Activated naive CD8-positive, alpha-beta T cell treated with anti-CD3 and anti-CD28 coated beads, Interleukin-2, amount 50 U/mL, for 24 hours (primary cell): Measurements from ENCODE around the gene TRAF3IP1.
"Not testable (repeated sequence)": the region's sequence is repeated elsewhere in the genome, so short reads cannot be mapped to it uniquely, and the experiment has no call there.

Source experiments
- ATAC-seq: fragments of 150-1000 bp; cut with Tn5 transposase; one replicate; pipeline ENCODE4 v1.10.0; 2021
- DNase-seq: peaks from one replicate; pipeline ENCODE4 v3.0.0; 2021
- H3K27ac Mint-ChIP-seq: one replicate; pipeline ENCODE4 v1.8.0; 2021; ENCODE audit warnings: mild to moderate bottlenecking, mixed read lengths
- H3K27me3 Mint-ChIP-seq: one replicate; pipeline ENCODE4 v1.8.0; 2021; ENCODE audit warnings: mixed read lengths
- H3K36me3 Mint-ChIP-seq: one replicate; pipeline ENCODE4 v1.8.0; 2021; ENCODE audit warnings: low read depth, mixed read lengths
- H3K4me1 Mint-ChIP-seq: one replicate; pipeline ENCODE4 v1.8.0; 2021; ENCODE audit warnings: mixed read lengths
- H3K4me3 Mint-ChIP-seq: one replicate; pipeline ENCODE4 v1.8.0; 2021; ENCODE audit warnings: mild to moderate bottlenecking, moderate library complexity, mixed read lengths
- H3K9me3 Mint-ChIP-seq: one replicate; pipeline ENCODE4 v1.8.0; 2021; ENCODE audit warnings: mixed read lengths

TRAF3IP1 gene, protein sequence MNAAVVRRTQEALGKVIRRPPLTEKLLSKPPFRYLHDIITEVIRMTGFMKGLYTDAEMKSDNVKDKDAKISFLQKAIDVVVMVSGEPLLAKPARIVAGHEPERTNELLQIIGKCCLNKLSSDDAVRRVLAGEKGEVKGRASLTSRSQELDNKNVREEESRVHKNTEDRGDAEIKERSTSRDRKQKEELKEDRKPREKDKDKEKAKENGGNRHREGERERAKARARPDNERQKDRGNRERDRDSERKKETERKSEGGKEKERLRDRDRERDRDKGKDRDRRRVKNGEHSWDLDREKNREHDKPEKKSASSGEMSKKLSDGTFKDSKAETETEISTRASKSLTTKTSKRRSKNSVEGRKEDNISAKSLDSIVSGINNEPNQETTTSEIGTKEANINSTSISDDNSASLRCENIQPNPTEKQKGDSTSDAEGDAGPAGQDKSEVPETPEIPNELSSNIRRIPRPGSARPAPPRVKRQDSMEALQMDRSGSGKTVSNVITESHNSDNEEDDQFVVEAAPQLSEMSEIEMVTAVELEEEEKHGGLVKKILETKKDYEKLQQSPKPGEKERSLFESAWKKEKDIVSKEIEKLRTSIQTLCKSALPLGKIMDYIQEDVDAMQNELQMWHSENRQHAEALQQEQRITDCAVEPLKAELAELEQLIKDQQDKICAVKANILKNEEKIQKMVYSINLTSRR

DNA sequence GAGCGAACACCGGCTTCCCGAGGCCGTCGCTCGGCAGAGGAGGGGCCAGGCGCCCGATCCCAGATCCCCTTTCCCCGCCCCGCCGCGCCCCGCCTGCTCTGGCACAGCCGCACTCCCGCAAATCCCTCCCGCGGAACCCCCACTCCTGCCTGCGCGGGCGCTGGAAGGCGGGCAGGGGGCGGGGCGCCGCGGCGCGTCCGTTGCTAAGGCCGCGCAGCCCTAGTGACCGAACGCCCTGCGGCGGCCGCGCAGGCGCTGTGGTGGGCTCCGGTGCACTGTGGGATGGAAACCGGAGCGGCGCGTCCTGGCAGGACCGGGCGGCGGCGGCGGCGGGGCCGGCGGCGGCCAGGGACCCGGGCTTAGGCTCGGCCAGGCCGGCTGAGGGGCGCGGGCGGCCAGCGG is at the start of gene TRAF3IP1:
Gene TRAF3IP1 (plus strand): TSS at position 273 of the 402 bp plus-strand sequence. CDS start 145 bp downstream, outside the sequence.
- no peak within 1 kb of the TSS for H3K27ac Mint-ChIP-seq
- no peaks in the 10 kb centered on the region for H3K9me3 Mint-ChIP-seq

GRCh38 chr2:238270606-238271005 is 49.7 kb upstream of the TRAF3IP1 start:
- peaks cover 18% of the 10 kb centered on the region for H3K36me3 Mint-ChIP-seq
- no peaks in the 10 kb centered on the region for H3K9me3 Mint-ChIP-seq
- H3K27ac Mint-ChIP-seq, result no peak overlapping the region
- DNase-seq (no peak), ATAC-seq (no peak)
- H3K27me3 Mint-ChIP-seq, result no peaks in the 10 kb centered on the region
- H3K4me3 Mint-ChIP-seq, result no peak overlapping the region
- H3K4me1 Mint-ChIP-seq, result no peaks in the 10 kb centered on the region

More for the DNA sequence above, at the start of gene TRAF3IP1:
- peak within 1 kb of the TSS; percentile 77 for H3K4me3 Mint-ChIP-seq
- peaks cover 10% of the 10 kb centered on the region for H3K4me1 Mint-ChIP-seq
- DNase-seq (peak; percentile 88), ATAC-seq (peak; percentile 97)
- H3K27me3 Mint-ChIP-seq, result no peaks in the 10 kb centered on the region
- no peaks in the 10 kb centered on the region for H3K36me3 Mint-ChIP-seq

DNA sequence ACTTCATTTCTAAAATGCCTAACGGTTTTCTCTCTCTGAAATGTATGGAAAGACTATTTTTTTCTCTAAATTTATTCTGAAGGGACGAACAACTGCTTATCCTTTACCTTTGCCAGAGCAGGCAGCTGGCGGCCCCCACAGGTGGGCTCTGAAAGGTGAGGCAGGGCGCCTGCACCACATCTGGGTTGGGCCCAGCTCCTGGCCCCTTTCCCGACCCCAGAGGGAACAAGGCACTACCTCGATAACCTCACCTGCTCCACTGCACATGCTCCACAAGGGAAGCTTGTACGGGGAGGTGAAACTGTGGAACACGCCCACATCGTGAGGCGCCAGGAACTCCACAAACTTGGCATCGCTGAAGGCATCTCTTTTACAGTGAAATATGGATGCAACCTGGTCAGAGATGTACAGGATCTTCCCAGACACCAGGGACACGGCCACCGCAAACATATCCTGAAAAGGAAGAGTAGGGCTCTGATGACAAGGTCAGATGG is 49.2 kb upstream of the TRAF3IP1 start:
- no peak for ATAC-seq
- DNase-seq, result no peak
- Mint-ChIP-seq H3K36me3 (peaks cover 19% of the 10 kb centered on the region), H3K4me3 (no peak overlapping the region), H3K27me3 (no peaks in the 10 kb centered on the region), H3K4me1 (no peaks in the 10 kb centered on the region), H3K9me3 (no peaks in the 10 kb centered on the region), H3K27ac (no peak overlapping the region)

GRCh38 chr2:238271686-238272085 is 48.6 kb upstream of the TRAF3IP1 start:
- H3K4me3 Mint-ChIP-seq, H3K27ac Mint-ChIP-seq, H3K27me3 Mint-ChIP-seq, DNase-seq, H3K4me1 Mint-ChIP-seq, H3K9me3 Mint-ChIP-seq, ATAC-seq: not testable (repeated sequence)
- peaks cover 25% of the 10 kb centered on the region for H3K36me3 Mint-ChIP-seq

GRCh38 chr2:238272156-238272555 is 48.2 kb upstream of the TRAF3IP1 start:
- H3K36me3 Mint-ChIP-seq, result peaks cover 26% of the 10 kb centered on the region
- no peaks in the 10 kb centered on the region for H3K4me1 Mint-ChIP-seq
- no peak overlapping the region for H3K27ac Mint-ChIP-seq
- no peak overlapping the region for H3K4me3 Mint-ChIP-seq
- no peaks in the 10 kb centered on the region for H3K9me3 Mint-ChIP-seq
- H3K27me3 Mint-ChIP-seq, result no peaks in the 10 kb centered on the region
- ATAC-seq, result no peak
- DNase-seq, result no peak

DNA sequence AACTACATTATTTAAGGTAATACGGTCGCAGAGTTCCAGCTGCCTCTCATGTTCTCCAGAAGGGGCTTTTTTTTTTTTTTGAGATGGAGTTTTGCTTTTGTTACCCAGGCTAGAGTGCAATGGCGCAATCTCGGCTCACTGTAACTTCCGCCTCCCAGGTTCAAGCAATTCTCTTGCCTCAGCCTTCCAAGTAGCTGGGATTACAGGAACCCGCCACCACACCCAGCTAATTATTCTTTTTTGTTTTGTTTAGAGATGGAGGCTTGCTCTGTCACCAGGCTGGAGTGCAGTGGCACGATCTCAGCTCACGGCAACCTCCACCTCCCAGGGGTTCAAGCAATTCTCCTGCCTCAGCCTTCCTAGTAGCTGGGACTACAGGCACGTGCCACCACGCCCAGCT is 46.9 kb upstream of the TRAF3IP1 start:
- H3K9me3 Mint-ChIP-seq, DNase-seq, H3K4me1 Mint-ChIP-seq, H3K27ac Mint-ChIP-seq, ATAC-seq, H3K27me3 Mint-ChIP-seq, H3K4me3 Mint-ChIP-seq: not testable (repeated sequence)
- peaks cover 26% of the 10 kb centered on the region for H3K36me3 Mint-ChIP-seq

- peaks cover 26% of the 10 kb centered on the region for H3K36me3 Mint-ChIP-seq
- no peaks in the 10 kb centered on the region for H3K4me1 Mint-ChIP-seq
- DNase-seq, result no peak
- H3K27me3 Mint-ChIP-seq, result no peaks in the 10 kb centered on the region
- no peak overlapping the region for H3K27ac Mint-ChIP-seq
- no peak for ATAC-seq
- no peak overlapping the region for H3K4me3 Mint-ChIP-seq
- H3K9me3 Mint-ChIP-seq, result no peaks in the 10 kb centered on the region
Observed at GRCh38 chr2:238274152-238274865, 46.0 kb upstream of the TRAF3IP1 start.

DNA sequence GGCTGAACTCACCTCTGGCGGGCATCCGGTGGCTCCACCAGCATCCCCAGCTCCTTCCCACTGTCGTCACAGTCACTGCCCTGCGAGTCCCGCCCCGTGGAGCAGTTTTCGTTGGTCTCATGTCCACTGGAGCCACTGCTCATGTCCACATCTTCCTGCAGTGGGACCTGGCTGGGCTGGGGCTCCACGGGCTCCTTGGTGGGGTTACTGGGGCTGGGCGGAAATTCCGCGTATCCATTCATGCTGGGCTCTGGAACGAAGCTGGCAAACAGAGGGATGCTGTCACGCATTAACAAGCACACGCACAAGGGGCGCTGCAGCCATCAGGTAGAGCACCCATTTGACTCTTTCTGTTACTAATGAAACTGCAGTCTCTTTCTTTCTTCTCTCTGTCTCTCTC is 42.6 kb upstream of the TRAF3IP1 start:
- no peaks in the 10 kb centered on the region for H3K27me3 Mint-ChIP-seq
- no peak overlapping the region for H3K4me3 Mint-ChIP-seq
- no peaks in the 10 kb centered on the region for H3K9me3 Mint-ChIP-seq
- H3K27ac Mint-ChIP-seq, result no peak overlapping the region
- H3K36me3 Mint-ChIP-seq, result peaks cover 19% of the 10 kb centered on the region
- H3K4me1 Mint-ChIP-seq, result peaks cover 11% of the 10 kb centered on the region
- ATAC-seq (no peak), DNase-seq (no peak)

- Mint-ChIP-seq H3K9me3 (no peaks in the 10 kb centered on the region), H3K36me3 (peaks cover 15% of the 10 kb centered on the region), H3K4me1 (peaks cover 16% of the 10 kb centered on the region), H3K4me3 (no peak overlapping the region), H3K27ac (no peak overlapping the region), H3K27me3 (no peaks in the 10 kb centered on the region)
- DNase-seq (no peak), ATAC-seq (no peak)
Observed at GRCh38 chr2:238278626-238279323, 41.5 kb upstream of the TRAF3IP1 start.

DNA sequence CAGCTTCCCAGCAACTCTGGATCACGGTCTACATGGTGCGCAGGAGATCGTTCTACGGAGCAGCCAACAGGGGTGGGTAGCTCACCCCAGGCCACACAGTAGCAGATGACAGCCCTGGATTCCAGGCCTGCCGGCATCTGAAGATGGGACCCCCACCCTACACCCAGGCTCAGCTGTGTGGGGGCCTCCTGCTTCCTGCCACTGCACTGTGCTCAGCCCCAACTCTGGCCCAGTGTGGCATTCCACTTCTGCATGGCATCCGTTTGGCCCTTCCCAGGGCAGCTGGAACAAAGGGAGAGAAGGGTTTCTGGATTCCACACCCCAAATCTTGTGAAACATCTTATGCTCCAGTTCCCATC is 41.0 kb upstream of the TRAF3IP1 start:
- DNase-seq (no peak), ATAC-seq (no peak)
- Mint-ChIP-seq H3K4me1 (peaks cover 17% of the 10 kb centered on the region), H3K27ac (no peak overlapping the region), H3K36me3 (peaks cover 15% of the 10 kb centered on the region), H3K27me3 (no peaks in the 10 kb centered on the region), H3K4me3 (no peak overlapping the region), H3K9me3 (no peaks in the 10 kb centered on the region)

- Mint-ChIP-seq H3K36me3 (peaks cover 12% of the 10 kb centered on the region), H3K4me3 (no peak overlapping the region), H3K4me1 (peaks cover 21% of the 10 kb centered on the region), H3K27ac (no peak overlapping the region), H3K27me3 (no peaks in the 10 kb centered on the region), H3K9me3 (no peaks in the 10 kb centered on the region)
- ATAC-seq (no peak), DNase-seq (no peak)
Observed at GRCh38 chr2:238280083-238280825, 40.1 kb upstream of the TRAF3IP1 start.

- Mint-ChIP-seq H3K27me3 (no peaks in the 10 kb centered on the region), H3K36me3 (peaks cover 3% of the 10 kb centered on the region), H3K4me3 (no peak overlapping the region), H3K9me3 (no peaks in the 10 kb centered on the region), H3K27ac (no peak overlapping the region), H3K4me1 (peaks cover 29% of the 10 kb centered on the region)
- ATAC-seq (no peak), DNase-seq (no peak)
Observed at GRCh38 chr2:238281826-238282480, 38.4 kb upstream of the TRAF3IP1 start.
